Activated CD8-positive, alpha-beta memory T cell treated with anti-CD3 and anti-CD28 coated beads, Interleukin-2, amount 50 U/mL, for 1 hour (primary cell): Measurements from ENCODE around the gene NDUFS6.
"Not testable (repeated sequence)": the region's sequence is repeated elsewhere in the genome, so short reads cannot be mapped to it uniquely, and the experiment has no call there.

Source experiments
- DNase-seq: peaks from one replicate; pipeline ENCODE4 v3.0.0-alpha.2; 2020; ENCODE audit errors: extremely low read depth

Gene NDUFS6

DNA sequence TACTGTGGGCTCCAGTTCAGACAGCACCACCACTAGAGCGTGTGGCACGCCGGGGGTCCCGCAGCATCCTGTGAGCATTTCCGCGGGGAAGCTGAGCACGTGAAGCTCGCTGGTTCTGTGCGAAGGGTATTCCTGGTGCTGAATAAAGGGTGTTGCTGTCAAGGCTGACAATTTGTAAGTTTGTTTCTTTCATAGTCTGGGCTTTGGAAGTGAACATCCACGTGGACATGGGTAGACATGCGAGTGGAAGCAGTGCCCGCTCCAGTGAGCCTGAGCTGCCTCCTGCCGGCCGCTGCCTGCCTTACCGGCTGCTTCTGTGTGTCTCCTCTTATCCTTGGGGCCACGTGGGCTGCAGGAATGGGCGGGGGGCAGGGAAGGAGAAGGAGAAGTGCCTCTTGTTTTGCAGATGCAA lies 14.7 kb downstream of the NDUFS6 start:
- DNase-seq = no peak

DNA sequence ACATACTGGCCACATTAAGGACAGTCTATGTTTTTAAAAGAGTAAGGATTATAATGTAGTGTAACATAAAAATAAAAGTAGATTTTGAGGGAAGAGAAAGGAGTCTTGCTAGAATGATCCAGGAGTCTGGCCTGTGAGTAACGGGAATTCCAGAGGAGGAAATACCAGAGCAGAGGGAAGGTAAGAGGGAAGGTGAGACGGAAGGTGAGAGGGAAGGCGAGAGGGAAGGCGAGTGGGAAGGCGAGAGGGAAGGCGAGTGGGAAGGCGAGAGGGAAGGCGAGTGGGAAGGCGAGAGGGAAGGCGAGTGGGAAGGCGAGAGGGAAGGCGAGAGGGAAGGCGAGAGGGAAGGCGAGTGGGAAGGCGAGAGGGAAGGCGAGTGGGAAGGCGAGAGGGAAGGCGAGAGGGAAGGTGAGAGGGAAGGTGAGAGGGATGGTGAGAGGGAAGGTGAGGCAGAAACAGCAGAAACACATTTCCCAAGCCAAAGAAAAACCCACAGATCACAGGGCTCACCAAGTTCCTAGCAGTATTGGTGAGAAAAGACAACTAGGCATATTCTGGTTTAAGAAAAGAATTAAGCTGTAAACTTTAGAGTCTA lies 15.4 kb downstream of the NDUFS6 start:
- DNase-seq = not testable (repeated sequence)

DNA sequence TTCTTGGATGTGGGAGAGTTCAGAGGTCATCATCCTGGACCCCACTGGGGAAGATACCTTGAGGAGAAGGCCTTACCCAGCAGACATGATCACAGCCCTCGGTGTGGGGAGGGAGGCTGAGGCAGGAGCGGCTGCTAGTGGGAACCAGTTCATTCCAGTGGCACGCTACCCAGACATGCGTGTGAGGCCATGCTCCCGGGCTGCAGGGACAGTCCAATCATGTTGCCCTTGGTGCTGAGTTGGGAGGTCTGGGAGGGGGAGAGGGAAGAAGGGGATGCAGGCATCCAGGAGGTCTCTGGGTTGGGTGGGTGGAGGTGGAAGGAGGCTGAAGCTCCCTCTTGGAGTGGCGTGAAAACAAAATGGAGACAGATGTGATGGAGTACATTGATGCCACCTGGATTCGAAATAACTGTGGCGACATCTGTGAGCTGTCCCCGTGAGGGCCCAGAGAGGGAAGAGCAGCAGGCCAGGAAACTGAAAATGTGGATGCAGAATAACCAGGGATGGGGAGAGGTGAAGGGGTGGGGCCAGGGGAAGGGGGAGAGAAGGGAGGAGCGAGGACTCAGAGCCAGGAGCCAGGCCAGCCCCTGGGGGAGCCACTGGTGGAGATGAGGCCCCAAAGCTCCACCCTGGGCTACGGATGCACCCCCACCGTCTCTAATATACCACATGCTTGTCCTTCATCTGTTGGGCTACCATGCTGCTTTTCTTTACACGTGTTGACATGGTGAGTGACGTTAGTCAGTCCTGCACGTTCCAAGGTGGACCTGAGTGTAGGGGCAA lies 16.2 kb downstream of the NDUFS6 start:
- DNase-seq = no peak

DNA sequence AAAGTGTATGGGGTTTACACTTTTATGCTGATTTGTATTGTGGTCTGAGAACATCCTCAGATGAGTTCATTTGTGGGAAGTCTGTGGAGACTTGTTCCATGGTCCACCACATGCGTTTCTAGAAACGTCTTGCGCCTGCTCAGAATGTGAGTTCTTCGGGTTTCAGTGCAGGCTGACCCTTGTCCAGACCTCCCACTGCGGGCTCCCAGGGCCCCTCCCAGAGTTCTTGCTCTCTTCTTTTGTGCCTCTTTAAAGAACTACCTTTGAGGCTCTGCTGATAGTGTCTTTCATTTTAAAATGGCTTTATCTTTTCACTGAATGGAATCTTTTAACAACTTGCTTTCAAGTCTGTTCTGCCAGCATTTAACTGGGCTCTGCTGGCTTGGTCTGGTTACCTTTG lies 17.6 kb downstream of the NDUFS6 start:
- no peak for DNase-seq

DNA sequence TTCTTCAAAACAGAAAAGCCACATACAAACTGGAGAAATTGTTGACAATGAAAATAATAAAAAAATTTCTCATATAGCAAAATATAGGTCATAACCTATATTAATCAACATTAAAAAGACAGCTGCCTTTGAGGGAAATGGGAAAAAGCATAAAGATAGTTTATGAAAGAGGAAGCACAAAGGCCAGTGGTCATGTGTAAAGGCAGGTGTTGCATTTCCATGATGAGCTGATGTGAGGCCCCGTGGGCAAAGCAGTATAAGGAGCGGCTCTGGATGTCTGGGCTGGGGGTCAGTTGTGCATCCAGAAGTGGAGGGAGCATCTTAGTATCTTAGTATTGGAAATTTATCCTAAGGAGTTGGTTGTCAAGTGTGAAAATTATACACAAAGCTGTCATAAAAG lies 18.3 kb downstream of the NDUFS6 start:
- no peak for DNase-seq

DNA sequence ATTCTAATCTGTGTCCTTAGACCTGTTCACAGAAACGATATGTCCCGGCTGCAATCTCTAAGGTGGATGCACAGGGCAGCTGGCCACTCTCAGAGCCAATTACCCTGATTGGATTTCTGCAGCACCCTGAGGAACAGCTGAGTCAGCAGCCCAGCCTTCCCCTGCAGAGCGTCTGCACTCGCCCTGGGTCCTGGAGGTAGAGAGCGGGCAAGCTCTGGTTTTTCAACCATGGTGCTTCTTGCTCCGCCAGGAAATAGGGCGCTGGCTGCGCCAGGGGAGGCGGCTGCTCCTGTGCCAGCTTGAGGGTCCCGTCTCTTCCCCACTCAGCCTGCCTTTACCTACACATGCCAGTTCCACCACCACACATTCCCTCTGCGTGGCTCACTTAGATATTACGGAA lies 19.2 kb downstream of the NDUFS6 start:
- no peak for DNase-seq

DNA sequence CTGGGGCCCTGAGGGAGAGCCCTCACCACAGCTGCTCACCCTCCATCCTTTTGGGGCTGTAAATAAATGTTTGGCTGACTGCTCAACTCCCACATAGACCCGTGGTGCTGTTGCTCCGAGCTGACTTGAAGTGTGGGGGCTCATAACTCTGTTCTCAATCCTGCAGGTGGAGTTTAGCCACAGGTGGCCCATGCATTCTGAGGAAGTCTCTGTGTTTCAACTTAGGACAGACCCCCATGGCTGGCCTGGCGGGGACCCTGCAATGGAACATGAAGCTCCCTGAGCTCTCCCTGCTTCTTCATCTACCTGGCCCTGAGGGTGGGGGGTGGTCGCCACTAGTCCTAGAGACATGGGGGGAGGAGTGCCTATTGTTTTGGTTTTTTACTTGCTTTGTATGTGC lies 19.7 kb downstream of the NDUFS6 start:
- no peak for DNase-seq

DNA sequence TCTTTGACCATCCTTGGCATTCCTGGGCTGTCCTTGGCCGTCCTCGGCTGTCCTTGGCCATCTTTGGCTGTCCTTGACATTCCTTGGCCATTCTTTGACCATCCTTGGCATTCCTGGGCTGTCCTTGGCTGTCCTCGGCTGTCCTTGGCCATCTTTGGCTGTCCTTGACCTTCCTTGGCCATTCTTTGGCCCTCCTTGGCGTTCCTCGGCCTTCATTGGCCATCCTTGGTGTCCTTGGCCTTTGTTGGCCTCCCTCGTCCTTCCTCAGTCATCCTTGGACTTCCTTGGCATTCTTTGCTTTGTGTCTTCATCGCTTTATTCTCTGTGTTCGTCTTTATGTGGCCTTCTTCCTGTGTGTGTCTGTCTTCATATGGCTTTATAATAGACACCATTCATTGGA lies 20.7 kb downstream of the NDUFS6 start:
- DNase-seq = no peak

DNA sequence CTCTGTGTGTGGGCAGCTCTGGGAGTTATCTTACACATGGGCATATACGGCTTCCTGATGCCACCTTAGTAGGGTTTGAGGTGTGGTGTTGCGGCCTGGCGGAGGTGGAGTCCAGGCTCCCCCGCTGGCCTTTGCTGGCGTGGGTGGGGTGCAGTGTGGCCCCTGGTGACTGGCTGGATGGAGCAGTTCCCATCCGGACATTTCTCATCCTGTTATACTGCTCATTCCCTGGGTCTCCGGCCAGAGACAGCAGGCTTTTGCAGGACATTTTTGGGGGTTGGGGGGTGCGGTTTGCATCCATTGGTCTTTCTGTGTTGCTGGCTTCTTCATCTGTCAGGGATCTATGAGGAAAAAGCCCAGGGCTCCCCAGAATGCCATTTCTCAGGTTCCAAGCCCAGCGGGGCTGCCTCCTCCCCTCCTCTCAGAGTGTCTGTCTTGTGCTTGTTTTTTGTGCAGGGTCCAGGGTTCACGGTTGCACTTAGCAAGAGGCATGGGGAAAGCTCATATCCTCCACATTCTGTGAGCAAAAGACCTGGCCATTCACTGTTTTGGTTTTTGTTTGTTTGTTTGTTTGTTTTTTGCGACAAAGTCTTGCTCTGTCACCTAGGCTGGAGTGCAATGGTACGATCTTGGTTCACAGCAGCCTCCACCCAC lies 22.3 kb downstream of the NDUFS6 start:
- DNase-seq = no peak

DNA sequence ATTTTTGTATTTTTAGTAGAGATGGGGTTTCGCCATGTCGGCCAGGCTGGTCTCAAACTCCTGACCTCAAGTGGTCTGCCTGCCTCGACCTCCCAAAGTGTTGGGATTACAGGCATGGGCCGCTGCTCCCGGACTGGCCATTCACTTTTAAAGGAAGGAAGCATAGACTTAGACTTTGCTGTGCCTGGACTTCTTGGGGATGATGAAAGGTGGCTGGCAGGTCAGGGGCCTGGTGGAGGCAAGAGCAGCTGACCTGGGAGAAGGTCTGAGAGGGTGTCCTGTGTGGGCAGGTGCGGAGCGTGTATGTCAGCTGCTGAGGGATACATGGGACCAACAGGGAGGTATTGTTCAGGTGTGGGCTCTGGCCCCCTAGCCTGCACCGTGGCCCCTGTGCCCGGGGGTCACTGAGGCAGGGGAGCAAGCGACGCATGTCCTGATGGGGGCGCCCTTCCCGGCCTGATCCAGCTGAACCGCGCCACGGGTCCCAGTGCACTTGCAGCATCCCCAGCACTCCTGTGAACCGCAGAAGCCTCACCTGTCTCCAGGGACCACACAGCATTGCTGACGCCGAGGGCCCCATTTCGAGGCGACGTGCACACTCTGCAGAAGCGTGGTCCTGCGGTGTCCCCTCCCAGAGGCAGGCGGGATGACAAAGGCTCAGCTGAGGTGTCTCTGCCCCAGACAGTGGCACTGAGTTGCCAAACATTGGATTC lies 23.1 kb downstream of the NDUFS6 start:
- DNase-seq = no peak

DNA sequence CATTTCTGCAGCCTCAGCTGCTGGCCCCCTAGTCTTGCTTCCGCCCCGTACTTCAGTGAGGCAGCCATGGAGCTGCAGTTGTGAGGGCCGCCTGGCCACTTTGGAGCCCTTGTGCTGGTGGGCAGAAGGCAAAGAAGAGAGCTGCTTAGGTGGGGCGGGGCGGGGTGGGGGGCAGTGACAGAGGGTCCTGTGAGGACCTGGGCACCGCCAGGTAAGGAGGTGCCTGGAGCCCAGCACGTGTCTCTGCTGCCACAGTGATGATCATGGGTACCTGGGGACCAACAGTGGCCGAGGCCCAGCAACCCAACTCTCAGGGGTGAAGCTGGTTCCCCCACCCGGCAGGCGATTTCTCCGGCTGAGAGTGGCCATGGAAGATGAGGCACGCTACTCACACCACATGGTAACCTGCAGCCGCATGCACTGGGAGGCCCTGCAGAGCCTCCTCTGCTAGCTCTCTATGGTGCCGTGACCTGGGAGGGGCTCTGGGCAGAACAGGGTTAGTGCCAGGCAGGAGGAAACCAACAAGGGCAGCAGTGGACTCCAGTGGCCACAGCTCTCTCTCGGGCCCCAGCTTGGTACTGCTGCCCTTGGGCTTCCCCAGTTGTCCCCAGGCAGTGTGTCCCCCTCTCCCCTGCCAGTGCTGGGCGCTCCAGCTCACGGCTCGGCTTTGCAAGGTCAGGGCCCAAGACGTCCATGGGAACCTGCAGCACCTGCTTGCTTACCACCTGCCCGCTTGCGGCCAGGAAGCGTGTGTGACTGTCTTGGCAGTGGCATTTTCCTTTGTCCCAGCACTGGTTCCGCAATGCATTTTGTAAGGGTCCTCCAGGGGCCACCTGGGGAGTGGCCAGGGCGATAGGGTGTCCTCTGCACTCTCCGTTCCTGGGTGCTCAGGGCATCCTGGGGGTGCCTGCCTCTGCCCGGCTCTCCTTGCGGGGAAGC lies 24.0 kb downstream of the NDUFS6 start:
- no peak for DNase-seq

DNA sequence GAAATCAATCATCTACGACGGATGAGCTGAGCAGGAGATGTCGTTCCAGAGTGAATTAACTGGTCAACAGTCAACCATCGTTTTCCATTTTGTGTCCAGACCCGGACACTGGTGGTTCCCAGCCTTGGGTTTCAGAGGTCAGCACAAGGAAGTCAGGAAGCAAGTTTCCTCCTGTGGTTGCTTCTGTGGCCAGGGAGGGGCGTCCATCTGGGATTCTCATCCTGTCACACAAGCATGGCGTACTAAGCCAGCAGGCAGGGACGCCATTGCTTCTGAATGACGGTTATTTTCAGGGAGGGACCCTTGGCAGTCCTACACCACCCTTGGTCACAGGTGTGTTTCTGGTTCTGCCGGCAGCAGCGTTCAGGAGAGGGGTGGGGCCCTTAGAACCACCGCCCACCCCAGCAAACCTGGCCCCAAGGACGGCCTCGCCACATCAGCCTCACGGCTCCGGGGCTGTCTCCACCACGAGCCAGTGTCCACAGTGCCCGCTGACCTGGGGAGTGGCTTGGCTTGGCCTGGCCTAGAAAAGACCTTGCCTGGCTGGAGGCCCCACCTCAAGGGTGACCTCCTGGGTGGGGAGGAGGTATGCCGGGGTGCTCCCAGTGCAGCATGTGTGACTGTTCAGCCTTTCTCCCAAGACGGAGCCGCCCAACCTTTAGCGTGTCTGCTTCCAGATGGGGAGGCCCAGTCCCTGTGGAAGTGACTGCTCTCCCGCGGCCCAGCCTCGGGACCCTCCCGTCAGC lies 25.2 kb downstream of the NDUFS6 start:
- DNase-seq = no peak

DNA sequence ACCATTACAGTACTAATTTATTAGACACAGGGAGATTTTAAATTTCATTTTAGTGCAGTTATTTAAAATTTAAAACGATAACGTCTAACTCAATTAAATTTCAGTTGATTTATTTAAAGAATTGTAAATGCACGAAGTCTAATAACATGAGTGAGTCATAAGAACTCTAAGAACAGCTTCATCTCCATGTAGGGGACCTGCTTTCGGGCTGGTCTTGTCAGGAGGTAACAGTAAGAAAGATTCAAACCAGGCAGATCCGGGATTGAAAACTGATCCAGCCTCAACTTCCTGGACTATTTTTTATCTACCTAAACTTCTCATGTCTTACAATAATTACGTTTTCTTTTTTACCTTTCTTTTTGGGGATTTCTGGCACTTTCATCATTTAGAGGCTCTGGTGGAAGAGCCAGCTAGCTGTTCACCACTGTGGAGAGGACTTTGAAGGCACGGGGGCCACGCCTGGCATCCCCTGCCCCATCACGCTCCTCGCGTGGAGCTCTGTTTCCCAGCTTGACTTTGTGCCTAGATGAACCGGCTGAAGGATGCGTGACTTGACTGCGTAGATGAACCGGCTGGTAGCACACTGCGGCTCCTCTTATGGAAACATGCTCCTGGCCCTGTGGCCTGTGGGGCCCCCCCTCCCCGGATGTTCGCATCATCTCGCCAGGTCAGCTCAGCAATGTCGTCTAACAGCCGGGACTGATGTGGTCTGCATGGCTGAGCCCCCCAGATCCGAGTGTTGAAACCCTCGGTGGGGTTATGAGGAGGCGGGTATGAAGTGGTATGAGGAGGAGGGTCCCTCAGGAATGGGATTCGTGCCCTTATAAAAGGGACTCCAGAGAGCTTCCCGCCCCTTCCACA lies 26.0 kb downstream of the NDUFS6 start:
- no peak for DNase-seq

DNA sequence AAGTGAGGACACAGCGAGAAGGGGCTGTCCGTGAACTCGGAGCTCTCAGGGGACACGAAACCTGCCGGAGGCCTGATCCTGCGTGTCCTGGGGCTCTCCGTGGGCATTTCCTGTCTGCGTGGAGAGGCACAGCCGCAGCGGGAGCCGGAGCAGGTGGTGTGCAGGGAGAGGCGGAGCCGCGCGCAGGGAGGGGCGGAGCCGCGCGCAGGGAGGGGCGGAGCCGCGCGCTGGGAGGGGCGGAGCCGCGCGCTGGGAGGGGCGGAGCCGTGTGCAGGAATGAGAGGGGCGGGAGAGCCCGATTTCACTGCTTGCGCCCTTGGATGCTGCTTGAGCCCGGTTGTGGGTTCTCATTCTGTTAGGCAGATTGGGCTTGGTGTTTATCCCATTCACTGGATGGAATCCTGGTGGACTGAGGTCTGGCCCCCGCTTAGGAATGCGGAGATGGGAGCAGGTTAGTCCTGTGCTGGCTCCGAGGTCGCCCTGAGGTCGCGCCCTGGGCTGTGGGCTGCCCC lies 26.7 kb downstream of the NDUFS6 start:
- no peak for DNase-seq

DNA sequence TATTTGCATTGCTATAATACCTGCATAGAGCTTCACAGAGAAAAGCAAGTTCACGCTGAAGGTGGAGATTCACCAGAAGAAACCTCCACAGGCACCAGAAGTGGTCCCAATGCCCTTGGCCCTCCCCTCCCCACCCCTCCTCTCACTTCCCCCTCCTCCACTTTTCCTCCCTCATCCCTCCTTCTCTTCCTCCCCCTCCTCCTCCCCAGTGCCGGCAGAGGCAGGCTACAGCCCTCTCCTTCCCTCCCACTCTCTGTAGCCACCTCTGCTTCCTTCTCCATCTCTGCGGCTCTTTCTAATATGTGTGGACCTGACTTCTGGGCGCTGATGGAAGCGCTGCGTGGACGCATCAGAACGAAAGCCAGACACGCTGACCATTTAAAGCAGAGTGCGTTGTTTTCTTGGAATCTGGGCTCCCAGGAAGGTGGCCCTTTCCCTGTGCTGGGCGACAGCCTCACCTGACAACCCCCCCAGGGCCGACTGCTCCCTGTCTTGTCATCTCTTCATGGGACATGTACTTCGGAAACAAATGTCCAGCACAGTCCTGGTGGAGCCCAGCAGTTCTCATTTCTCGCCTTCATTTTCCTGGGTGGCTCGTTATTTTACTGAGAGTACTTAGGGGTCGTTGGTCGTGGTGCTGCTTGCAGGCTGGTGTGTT lies 29.5 kb downstream of the NDUFS6 start:
- DNase-seq = no peak

DNA sequence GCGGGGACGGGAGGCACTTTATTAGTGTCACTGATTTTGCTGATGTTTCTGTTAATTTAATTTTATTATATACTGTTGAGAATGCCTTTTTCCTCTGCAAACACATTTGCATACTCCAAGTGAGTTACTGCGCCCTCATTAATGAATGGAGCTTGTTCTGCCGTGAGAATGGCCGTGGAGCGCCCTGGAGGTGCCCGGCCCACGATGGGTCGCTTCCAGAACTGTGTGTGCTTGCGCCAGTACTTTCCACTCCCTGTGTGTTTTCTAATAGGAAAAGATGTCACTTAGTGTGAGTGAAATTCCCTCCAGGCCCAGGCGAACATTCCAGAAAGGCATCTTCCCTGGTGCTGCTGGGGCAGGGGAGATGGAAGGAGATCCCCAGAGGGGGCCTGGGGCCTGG lies 30.1 kb downstream of the NDUFS6 start:
- no peak for DNase-seq

DNA sequence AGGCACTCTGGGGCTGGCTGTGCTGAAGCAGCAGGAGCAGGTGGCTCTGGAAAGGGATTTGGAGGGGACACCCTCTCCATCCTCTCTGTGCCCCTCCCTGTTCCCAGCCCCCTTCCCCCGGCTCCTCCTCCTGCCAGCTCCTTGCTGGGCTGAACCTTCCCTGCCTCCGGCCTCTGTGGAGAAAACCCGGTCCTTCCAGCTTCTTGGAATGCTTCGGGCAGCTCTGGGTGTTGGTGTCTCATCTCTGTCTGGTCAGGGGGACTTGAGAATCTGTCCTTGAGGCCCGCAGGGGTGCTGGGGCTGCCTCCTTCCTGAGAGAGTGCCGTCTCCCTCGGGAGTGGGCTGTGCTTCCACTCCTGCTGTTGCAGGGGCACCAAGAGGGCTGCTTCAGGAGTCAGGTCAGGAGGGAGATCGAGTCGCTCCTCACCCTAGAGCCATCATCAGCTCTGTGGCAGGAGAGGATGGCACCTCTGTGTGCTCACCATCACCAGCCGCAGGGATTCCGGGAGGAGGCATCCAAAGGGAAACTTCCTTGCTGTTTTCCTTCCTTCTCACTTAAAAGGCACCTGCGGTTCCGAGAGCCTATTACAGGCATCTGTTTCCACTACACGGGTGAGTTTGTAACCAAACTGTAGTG lies 30.6 kb downstream of the NDUFS6 start:
- DNase-seq = no peak

DNA sequence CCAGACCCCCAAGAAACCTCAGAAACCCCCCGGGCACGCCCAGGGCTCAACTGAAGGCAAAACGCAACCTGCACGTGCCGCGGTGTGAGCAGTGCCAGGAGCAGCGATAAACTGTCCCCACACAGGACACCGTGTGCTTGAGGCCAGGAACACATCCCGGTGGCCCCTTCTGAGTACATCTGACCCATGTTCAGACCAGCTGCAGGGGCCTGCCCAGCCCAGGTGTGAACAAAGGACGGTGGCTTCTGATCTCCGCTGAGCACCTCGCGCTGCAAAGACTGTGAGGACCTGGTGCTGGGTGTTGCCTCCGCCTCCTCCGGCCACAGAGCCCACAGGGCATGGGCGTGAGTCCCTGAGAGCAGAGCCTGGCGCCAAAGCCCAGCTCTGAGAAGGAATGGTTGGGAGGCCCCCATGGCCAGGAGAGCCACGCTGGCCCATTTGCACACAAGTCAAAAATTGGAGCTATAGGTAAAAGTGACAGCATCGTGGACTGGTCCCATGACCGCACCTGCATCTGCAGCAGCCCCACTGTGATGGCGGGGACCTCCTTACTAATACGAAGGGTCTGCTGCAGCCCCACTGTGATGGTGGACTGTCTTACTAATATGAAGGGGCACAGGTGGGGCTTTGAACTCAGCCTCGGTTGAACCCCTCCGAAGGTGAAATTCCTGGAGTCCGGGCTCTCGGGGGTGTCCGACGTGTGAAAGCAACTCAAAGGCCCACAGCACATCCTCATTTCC lies 31.5 kb downstream of the NDUFS6 start:
- no peak for DNase-seq
